Effector memory CD4-positive, alpha-beta T cell (primary cell): ENCODE results near the gene B3GALT5.

ENCODE experiments used
- DNase-seq, 3 donors: peaks; one replicate each; pipeline ENCODE4 v3.0.0-alpha.2; 2020
- H3K27ac ChIP-seq: 2 replicates; pipeline ENCODE4 v1.7.0; 2013; ENCODE audit warnings: mild to moderate bottlenecking, low read length, moderate library complexity; ENCODE audit not compliant: insufficient read depth, poor library complexity, severe bottlenecking
- H3K27me3 ChIP-seq: replicated peaks from 2 replicates; pipeline ENCODE4 v1.7.0; 2013; ENCODE audit warnings: mild to moderate bottlenecking, low read length; ENCODE audit not compliant: insufficient read depth, control insufficient read depth, poor library complexity, severe bottlenecking
- H3K36me3 ChIP-seq: 2 replicates; pipeline ENCODE4 v1.7.0; 2013; ENCODE audit warnings: mild to moderate bottlenecking, low read length, moderate library complexity; ENCODE audit not compliant: control insufficient read depth, insufficient read depth
- H3K4me1 ChIP-seq: 2 replicates; pipeline ENCODE4 v1.7.0; 2013; ENCODE audit warnings: low read length, mild to moderate bottlenecking; ENCODE audit not compliant: control insufficient read depth, insufficient read depth, poor library complexity, severe bottlenecking
- H3K4me3 ChIP-seq: 2 replicates; pipeline ENCODE4 v1.7.0; 2013; ENCODE audit warnings: low read length, low read depth, mild to moderate bottlenecking; ENCODE audit not compliant: insufficient read depth, poor library complexity, severe bottlenecking
- H3K9me3 ChIP-seq: 2 replicates; pipeline ENCODE4 v1.7.0; 2013; ENCODE audit warnings: mild to moderate bottlenecking, low read length, moderate library complexity; ENCODE audit not compliant: control insufficient read depth
- total RNA-seq, 3 donors: gene quantifications; one replicate each; lab custom pipeline; 2026; lab: John Stamatoyannopoulos, UW

The B3GALT5 gene, protein sequence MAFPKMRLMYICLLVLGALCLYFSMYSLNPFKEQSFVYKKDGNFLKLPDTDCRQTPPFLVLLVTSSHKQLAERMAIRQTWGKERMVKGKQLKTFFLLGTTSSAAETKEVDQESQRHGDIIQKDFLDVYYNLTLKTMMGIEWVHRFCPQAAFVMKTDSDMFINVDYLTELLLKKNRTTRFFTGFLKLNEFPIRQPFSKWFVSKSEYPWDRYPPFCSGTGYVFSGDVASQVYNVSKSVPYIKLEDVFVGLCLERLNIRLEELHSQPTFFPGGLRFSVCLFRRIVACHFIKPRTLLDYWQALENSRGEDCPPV
- 0 to 0.17 (median 0) reads per million in 3 donors for total RNA-seq

DNA sequence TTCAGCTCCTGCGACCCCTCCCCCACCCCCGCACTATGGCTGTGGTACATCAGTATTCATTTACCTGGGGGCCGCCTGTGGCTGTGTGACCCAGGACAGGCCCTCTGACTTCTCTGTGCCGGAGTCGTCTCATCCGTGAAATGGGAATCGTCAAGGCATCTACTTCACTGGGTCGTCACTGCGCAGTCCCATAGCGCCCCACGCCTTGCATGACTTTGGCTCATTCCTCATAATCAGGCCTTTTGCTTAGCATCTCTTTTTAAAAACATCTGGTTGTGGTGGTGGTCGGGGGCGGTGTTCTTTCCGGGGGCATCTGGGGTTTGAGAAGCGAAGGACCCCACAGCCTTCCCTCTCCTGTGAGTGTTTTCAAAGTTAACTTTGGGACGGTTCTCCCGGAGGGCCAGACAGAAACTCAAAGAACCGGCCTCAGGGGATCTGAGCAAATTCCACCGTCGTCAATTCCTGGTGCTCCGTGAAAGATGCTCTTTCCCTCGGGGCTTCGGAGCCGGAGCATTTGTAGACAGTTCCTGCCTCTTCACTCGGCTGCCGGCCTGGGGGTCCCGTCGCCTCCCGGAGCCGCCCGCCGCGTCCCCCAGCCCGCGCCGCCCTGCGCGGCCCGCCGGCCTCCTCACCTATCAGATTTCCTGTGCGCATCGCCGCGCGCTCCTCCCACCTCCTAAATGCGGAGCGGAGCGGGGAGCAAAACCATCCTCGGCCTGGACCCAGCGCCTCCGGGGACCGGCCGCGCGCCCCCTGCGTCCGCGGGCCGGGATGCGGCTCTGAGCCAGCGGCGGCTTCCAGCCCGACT is at the start of gene B3GALT5:
B3GALT5 (plus strand) TSS at position 708 of the 808 bp plus-strand sequence. CDS start 47,620 bp downstream, outside the sequence.
- H3K27ac ChIP-seq, result no peak within 1 kb of the TSS
- no peaks in the 10 kb centered on the region for H3K9me3 ChIP-seq
- H3K4me3 ChIP-seq, result no peak within 1 kb of the TSS
- no peak for DNase-seq
- no peaks in the 10 kb centered on the region for H3K36me3 ChIP-seq
- H3K4me1 ChIP-seq, result no peaks in the 10 kb centered on the region
- peaks cover 17% of the 10 kb centered on the region for H3K27me3 ChIP-seq

- no peak for DNase-seq
- H3K4me3 ChIP-seq, result no peak overlapping the region
- no peaks in the 10 kb centered on the region for H3K27me3 ChIP-seq
- no peaks in the 10 kb centered on the region for H3K36me3 ChIP-seq
- H3K9me3 ChIP-seq, result no peaks in the 10 kb centered on the region
- H3K4me1 ChIP-seq, result no peaks in the 10 kb centered on the region
- no peak overlapping the region for H3K27ac ChIP-seq
Observed at GRCh38 chr21:39564200-39564599, 48.5 kb upstream of the B3GALT5 start.

DNA sequence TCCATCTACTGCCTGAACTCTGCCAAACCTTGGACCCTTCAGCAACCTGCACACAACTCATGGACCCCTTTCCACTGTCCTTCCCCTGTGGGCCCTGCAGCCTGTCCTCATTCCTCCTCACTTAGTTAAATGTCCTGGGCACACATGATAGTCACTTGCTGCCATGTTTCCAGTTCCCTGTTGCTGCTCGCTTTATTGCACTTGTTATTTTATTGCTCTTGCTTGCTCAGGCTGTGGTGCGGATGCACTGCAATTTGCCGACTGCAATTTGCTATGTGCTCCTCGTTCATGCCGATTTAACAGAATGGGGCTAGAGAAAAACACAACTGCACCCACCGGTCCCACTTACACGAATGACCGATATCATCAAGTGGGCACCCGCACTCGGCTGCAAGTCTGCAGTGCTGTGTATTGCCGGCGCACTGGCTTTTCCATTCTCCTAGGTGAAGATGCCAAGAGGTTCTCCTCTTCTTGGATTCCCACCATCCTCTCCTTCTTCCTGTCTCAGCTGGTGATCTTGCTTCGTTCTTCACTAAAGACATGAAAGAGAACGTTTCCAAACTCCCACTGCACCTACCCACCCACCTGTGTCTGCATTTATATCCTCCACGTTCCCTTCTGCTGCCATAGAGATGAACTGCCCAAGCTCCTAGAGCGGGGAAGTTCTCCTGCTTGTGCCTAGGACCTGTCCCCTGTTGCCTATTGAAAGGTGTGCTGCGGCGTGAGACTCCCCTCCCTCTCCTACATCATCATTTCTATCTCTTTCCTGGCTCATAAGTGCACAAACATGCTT is 45.4 kb upstream of the B3GALT5 start:
- H3K36me3 ChIP-seq, result no peaks in the 10 kb centered on the region
- no peak overlapping the region for H3K27ac ChIP-seq
- H3K4me1 ChIP-seq, result no peaks in the 10 kb centered on the region
- no peaks in the 10 kb centered on the region for H3K27me3 ChIP-seq
- H3K9me3 ChIP-seq, result no peaks in the 10 kb centered on the region
- H3K4me3 ChIP-seq, result no peak overlapping the region
- DNase-seq, result no peak

- DNase-seq, result no peak
- no peak overlapping the region for H3K4me3 ChIP-seq
- no peaks in the 10 kb centered on the region for H3K9me3 ChIP-seq
- no peaks in the 10 kb centered on the region for H3K36me3 ChIP-seq
- H3K4me1 ChIP-seq, result no peaks in the 10 kb centered on the region
- H3K27me3 ChIP-seq, result no peaks in the 10 kb centered on the region
- no peak overlapping the region for H3K27ac ChIP-seq
Observed at GRCh38 chr21:39568361-39568760, 44.4 kb upstream of the B3GALT5 start.

GRCh38 chr21:39575775-39576174 is 37.0 kb upstream of the B3GALT5 start:
- no peaks in the 10 kb centered on the region for H3K4me1 ChIP-seq
- H3K9me3 ChIP-seq, result no peaks in the 10 kb centered on the region
- no peaks in the 10 kb centered on the region for H3K27me3 ChIP-seq
- no peak overlapping the region for H3K27ac ChIP-seq
- DNase-seq, result no peak
- H3K4me3 ChIP-seq, result no peak overlapping the region
- no peaks in the 10 kb centered on the region for H3K36me3 ChIP-seq

GRCh38 chr21:39576518-39577128 is 36.1 kb upstream of the B3GALT5 start:
- no peaks in the 10 kb centered on the region for H3K4me1 ChIP-seq
- no peak overlapping the region for H3K27ac ChIP-seq
- no peak overlapping the region for H3K4me3 ChIP-seq
- DNase-seq, result no peak
- H3K9me3 ChIP-seq, result no peaks in the 10 kb centered on the region
- H3K36me3 ChIP-seq, result no peaks in the 10 kb centered on the region
- H3K27me3 ChIP-seq, result no peaks in the 10 kb centered on the region

DNA sequence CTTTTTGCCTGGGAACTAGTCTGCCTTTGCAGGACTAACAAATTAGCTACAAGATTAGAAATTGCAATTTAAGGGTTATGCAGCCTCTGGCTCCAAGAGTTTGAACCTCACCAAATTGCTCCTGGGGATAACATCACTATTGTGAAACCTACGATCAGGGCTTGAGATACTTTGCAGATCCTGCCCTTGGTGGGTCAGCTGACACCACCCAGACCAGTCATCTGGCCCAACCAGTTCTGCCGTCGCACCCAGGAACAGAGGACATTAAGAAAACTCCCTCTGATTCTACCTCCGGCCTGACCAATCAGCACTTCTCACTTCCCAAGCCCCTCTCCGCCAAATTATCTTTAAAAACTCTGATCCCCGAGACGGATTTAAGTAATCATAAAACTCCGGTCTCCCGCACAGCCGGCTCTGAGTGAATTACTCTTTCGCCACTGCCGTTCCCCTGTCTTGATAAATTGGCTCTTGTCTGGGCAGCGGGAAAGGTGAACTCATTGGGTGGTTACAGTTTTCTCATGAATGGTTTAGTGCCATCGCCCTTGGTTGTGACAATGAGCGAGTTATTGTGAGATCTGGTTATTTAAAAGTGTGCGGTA is 32.9 kb upstream of the B3GALT5 start:
- Histone ChIP-seq H3K4me3 (no peak overlapping the region), H3K4me1 (no peaks in the 10 kb centered on the region), H3K27ac (no peak overlapping the region), H3K9me3 (no peaks in the 10 kb centered on the region), H3K27me3 (no peaks in the 10 kb centered on the region), H3K36me3 (no peaks in the 10 kb centered on the region)
- DNase-seq, result no peak

DNA sequence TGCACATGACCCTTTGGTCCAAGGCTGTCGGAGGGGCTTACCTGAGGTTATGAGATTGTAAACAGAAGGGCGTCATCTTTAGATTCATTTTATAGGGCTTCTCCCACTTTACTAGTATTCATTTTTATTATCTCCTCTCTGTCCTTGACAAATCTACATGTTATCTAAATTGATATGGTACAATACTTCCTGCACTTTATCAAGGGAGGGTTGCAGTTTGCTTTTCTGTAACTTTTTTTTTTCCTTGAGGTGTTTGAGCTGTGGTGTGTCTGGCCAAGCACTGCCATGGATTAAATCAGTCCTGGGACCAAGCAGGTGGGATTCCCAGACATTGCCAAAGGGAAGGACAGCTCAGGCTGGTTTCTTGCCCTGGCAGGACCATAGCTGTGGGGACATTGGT is 32.0 kb upstream of the B3GALT5 start:
- no peak for DNase-seq
- Histone ChIP-seq H3K9me3 (no peaks in the 10 kb centered on the region), H3K4me3 (no peak overlapping the region), H3K27ac (no peak overlapping the region), H3K27me3 (no peaks in the 10 kb centered on the region), H3K4me1 (no peaks in the 10 kb centered on the region), H3K36me3 (no peaks in the 10 kb centered on the region)

DNA sequence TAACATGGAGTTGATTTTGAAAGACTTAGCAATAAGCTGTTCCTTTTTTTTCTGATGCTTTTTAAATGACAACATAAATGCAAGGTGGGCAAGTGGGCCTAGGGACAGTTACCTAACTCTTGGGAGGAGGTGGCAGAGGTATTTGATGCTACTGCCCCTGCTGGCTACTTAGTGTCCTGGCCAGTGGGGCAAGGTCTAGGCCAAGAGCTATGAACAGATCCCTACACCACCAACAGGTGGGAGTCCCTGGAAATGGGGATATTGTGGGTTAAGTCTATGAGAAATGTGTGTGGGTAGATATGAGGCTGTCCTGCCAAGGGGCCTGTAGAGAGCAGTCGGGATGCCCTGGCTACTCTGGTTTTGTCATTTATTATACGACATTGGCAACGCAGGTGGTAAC is 31.3 kb upstream of the B3GALT5 start:
- Histone ChIP-seq H3K36me3 (no peaks in the 10 kb centered on the region), H3K27me3 (no peaks in the 10 kb centered on the region), H3K4me1 (no peaks in the 10 kb centered on the region), H3K27ac (no peak overlapping the region), H3K4me3 (no peak overlapping the region), H3K9me3 (no peaks in the 10 kb centered on the region)
- DNase-seq, result no peak
